Eye (tissue), 1 donor: ENCODE results near the gene CHMP4B.

Experiments
- DNase-seq: peaks from one replicate; pipeline ENCODE4 v3.0.0-alpha.2; 2015

The CHMP4B gene

DNA sequence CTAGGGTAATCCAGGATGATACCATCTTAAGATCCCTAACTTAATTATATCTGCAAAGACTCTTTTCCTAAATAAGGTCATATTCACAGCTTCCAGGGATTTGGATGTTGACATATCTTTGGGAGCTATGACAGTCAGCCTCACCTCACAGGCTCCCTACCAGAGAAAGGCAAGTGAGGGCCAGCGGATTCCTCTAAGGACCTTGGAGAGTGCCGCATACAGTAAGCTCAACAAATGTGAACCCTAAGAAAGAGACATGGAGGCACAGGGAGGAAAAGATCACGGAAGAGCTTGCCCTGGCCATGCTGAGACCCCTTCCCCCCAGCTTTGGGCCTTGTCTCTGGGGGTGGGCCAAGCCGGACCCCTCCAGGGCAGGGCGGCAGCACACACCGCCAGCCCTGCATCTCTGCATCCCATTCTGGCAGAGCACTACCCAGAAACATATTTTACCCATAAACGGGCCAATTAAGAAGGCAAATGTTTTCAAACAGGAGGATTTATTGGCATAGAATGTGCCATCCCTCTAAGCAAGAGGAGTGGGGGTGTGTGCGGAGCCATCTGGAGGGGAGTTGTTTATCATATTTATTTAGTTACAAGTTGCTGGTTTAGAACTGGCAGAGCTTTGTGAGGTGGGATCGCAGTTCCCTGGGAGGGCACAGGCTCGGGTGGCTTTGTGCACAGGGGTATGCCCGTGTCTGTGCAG is 55.4 kb downstream of the CHMP4B start:
- no peak for DNase-seq

DNA sequence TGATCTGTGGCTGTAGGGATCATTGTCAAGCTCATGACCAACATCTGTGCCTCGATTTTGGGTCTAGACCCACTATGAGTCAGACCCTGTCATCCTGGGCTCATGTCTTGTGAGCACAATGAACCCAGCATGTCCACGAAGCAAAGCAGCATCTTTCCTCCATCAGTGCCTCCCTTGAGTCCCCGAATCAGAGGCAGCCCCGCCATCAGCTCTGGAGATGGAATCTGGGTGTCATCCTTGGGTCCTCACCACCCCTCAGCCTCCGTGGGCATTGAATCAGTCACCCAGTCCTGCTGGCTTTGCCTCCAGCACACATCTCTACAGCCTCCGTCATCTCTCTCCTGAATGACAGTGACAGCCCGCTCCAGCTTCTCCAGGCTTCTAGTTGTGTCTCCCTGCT is 56.9 kb downstream of the CHMP4B start:
- no peak for DNase-seq

DNA sequence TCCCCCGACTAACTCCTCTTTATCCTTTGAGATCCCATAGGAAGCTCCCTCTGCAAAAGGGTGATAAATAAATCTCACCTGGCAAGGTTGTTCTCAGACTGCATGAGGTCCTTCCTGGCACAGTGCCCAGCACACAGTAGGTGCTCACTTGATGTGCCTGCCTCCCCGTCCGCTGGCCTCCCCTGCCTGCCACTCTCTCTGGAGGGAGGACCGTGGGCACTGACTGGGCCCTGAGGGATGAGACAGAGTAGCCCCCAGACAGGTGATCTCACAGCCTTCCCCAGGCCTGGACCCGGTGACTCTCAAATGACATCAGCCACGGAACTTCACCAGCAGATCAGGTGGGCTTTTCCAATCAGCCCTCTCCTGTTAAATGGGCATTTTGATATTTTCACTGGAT is 57.4 kb downstream of the CHMP4B start:
- DNase-seq, result no peak

DNA sequence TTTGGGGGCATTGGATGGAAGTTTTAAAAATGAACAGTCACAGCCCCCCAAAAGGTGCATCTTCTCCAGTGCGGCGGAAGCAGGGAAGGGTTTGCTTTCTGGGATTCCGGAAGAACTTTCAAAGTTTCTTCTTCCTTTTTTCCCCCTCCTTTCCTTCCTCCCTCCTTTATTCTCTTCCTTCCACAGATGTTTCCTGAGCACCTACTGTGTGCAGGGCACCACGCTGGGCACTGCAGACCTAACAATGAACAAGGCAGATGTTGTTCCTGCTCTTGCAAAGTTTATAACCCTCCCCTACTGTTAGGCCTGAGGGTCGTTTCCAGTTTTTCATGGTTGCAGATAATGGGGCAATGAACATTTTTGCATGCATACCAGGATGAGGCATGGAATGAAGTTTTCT is 58.1 kb downstream of the CHMP4B start:
- no peak for DNase-seq

DNA sequence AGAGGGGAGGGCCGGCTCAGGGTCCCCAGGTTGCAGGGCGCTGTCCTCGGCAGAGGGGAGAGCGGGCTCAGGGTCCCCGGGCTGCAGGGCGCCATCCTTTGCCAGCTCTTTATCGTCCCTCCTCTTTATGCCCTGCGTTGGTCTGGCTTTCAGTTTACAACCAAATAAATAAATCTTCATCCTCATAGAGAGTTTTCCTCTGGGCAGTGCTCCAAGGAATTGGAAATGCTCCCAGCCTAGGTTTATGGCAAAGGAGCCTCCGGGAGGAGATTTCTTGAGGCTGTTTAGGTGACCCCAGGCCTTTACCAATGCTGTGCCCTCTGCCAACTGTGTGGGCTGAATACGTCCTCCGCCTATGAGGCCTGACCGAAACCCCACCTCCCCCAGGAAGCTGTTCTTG is 60.2 kb downstream of the CHMP4B start:
- DNase-seq, result no peak

DNA sequence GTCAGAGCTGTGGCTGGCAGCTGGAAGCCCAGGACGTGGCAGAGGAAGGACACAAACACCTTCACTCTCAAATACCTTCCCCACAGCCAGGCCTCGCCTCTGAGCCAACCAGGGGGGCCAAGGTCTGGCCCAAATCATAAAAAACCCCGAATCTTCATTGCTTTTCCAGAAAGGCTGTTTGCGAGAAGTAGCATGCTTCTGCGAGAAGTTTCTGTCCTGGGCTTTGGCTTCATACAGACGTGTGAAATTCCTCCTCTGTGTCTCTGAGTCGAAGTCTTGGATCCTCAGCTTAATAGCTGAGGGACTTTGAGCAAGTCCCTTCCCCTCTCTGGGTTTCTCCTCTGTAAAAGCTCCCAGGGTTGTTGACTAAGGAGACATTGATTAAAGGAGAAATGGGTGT is 63.0 kb downstream of the CHMP4B start:
- DNase-seq, result no peak

DNA sequence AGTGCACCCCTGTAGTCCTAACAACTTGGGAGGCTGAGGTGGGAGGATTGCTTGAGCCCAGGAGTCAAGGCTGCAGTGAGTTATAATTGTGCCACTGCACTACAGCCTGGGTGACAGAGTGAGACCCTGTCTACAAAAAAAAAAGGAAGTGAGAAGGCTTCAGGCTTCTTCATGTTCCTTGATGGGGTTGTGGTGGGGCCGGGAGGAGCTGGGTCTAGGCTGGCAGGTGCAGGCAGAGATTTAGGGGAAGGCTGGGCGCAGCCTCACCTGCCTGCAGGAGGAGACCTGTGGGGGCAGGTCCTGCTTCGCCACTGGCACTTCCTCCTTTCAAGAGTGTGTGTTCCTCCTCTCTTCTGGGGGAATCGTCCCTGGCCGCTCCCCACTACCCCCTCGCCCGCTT is 63.9 kb downstream of the CHMP4B start:
- no peak for DNase-seq

DNA sequence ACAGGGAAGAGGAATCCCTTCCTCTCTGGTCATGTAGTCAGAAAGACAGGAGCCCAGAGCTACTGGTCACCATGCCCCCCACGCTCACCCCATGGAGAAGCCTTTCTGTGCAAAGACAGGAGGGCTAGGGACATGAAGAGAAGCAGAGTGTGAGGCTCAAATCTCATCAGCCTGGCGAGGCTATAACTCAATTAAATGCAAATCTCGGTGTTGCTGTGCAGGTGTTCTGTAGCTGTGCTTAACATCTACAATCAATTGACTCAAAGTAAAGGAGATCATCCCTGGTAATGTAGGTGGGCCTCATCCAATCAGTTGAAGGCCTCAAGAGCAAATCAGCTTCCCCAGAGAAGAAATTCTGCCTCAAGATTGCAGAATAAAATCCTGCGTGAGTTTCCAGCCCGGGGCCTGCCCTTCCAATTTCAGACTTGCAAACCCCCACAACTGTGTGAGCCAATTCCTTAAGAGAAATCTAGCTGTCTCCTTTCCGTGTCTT is 64.4 kb downstream of the CHMP4B start:
- no peak for DNase-seq

DNA sequence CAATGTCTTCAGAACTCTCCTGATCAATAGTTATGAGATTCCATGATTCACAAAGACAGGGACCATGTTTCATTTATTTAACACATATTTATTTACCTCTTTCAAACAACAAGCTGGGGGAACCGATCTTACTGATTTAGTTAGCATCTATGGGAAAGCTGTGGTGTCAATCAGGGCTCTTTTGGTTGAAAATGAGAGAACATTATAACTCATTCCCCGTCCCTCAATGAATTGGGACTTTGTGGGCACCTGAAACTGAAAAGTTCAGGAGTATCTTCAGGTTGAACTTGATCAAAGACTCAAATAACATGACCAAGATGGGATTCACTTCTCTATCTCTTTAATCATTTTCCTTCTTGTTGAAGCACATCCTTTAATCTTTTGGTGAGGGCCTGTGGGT is 67.4 kb downstream of the CHMP4B start:
- no peak for DNase-seq

DNA sequence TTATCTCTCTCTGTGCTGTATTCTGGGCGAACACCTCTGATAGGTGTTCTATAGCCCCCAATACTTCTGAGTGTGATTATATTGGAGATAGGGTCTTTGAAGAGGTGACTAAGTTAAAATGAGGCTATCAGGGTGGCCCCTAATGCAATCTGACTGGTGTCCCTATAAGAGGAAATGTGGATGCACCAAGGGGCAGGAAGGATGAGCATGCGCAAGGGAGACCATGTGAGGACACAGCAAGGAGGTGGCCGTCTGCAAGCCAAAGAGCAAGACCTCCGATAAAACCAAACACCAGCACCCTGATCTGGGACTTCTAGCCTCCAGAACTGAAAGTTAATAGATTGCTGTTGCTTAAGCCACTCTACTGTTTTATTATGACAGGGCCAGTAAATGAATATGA is 69.2 kb downstream of the CHMP4B start:
- no peak for DNase-seq

DNA sequence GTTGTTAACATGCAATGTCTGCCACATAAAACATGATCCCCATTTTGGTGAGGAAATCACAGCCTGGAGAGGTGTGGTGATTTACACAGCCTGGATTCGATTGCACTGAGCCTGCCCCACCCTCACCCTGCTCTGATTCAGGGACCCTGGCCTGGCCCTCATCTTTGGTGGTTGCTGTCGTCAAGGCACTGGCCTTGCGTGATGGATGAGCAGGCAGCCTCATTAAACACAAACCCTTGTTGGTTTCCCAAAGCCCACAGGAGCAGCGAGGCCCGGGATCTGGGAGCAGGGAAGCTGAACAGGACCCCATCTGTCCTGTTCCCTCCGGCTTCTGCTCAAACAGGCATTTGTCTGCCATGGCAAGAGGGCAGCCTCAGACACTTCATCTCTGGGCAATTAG is 70.8 kb downstream of the CHMP4B start:
- peak; percentile 25 for DNase-seq

DNA sequence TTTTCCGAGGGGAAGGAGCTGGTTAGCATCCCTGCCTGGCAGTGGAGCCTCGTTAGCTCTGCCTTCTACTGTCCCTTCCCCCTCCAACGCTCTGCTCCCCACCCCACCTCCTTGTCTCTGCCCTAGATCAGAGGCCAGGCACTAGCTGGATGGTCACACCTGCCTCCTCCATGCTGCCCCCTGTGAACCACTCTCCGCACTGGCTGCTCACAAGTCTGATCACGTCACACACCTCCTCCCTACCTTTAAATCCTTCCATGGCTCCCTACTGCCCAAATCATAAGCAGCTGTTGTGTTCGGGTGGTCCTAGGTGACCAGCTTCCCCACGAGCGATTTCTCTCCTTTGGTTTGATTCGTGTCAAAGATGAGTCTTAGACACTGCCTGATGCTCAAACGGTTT is 71.3 kb downstream of the CHMP4B start:
- no peak for DNase-seq

DNA sequence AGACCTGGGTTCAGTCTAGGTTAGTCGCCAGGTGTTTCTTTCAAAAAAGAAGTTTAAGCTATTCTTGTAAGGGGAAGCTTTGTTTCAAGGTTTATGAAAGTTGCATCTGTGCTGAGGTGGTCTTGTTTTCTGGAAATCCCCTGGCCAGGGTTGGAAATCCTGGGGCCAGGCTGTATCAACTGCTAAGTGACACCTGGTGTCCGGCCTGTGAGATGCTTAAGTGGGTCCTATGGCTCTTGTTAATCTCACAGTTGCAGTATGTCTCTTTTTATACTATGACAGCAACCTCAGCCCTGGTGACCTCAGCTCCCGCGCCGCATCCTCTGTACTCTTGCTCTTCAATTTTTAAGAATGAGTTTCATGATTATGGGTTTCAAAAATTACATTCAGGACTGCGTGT is 72.0 kb downstream of the CHMP4B start:
- no peak for DNase-seq

DNA sequence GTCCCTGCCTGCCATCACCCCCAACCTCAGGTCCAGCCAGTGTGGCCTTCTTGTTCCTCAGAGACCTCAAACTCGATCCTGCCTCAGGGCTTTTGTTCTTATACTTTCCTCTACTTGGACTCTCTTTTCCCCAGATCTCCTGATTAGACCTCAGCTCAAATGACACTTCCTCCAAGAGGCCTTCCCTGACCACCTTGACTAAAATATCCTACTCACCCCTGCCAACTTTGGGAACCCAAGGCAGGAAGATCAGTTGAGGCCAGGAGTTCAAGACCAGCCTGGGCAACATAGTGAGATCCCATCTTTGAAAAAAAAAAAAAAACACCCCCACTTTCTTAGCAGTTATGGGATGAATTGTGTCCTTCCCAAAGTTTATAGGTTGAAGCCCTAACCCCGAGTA is 73.5 kb downstream of the CHMP4B start:
- DNase-seq, result no peak

DNA sequence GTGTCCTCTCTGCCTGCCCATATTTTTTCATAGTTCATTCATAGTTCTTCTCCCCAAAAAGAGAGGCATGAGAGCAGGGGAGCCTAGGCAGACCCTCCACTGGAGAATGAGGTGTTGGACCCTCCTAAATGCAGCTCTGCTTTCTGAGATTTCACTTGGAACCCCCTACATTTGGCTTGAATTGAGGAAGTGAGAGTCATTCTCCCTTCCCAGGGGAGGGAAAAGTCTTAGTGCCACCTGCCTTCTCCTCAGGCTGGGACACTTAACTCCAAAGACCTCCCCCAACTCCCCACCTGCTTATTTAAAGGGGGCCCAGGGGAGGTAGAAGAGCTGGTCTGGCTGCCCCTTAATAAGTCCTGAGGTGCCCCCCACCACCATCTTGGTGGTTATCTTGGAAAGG is 78.2 kb downstream of the CHMP4B start:
- DNase-seq, result no peak

DNA sequence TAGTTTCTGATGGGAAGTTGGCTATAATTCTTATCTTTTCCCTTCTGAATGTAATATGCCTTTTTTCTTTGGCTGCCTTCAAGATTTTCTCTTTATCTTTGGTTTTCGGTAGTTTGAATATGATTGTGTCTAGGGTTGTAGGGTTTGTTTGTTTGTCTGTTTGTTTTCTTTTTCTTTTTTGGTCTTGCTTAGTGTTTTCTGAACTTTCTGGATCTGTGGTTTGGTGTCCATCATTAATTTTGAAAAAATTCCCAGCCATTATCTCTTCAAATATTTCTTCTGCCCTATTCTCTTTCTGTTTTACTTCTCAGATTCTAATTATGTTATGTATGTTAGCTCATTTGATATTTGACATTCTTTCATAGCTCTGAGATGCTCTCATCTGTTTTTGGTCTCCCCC is 79.4 kb downstream of the CHMP4B start:
- DNase-seq, result no peak

DNA sequence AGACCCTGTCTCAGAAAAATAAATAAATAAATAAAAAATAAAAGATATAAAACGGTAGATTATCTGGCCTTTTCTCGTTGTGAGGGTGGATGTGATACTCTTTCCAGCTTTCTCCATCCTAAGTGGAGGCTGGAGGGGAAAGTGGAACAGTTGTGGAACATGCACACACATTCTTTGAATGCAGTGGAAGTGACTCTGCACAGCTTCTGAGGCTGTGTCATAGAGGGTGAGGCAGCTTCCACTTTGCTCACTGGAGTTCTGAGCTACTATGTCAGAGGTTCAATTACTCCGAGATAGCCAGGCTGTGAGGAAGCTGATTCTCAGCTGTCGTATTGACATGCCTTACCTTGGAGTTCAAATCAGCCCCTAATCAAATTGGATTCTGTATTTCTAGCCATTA is 82.2 kb downstream of the CHMP4B start:
- DNase-seq, result no peak

DNA sequence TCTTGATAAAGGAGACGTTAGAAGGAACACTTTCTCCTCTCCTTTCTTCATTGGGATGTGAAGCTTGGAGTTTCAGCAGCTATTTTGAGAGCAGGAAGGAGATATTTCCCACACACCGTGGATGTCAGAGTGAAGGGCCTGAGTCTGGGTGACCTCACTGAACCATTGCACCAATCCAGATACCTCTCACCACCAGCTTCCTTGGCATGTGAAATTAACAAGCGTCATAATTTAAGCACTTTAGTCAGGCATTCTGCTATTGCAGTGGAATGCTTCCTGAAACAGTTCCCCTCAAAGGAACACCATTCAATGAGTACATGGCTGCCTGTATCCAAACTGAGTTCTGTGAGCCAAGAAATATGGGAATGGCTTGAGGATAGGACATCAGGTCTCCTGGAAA is 83.7 kb downstream of the CHMP4B start:
- no peak for DNase-seq

DNA sequence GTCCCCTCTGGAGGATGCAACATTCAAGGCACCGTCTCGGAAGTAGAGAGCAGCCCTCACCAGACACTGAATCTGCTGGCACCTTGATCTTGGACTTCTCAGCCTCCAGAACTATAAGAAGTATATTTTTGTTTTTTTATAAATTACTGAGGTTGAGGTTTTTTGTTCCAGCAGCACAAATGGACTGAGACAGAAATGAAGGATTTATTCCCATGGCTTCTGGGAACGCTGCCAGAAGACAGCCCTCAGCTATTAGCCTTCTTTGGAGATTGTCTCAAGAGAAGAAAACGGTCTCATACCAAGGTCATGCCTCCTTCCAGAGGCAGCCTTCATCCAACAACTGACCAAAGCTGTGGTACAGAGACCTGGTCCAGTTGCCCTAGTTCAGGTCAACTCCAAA is 85.4 kb downstream of the CHMP4B start:
- DNase-seq, result peak; percentile 17

DNA sequence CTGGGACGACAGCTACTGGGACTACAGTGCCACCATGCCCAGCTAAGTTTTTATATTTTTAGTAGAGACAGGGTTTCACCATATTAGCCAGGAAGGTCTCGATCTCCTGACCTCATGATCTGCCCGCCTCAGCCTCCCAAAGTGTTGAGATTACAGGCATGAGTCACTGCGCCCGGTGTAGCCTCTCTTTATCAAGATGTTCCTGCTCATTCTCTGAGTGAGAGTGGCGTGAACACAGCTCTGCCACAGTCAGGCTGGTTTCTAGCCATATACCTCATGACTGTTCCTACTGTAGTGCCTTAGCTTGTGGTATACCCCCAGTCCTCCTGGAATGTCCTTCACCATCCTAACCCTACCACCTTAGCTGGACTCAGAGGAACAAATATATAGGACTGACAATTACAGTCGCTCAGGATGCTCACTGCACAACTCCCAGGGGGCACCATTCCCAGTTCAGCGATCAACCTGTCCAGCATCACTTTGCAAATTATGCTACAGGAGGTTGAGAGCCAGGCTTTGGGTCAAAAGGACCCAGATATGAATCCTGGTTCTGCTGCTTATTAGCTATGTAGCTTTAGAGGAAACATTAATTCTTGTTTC is 86.3 kb downstream of the CHMP4B start:
- no peak for DNase-seq

DNA sequence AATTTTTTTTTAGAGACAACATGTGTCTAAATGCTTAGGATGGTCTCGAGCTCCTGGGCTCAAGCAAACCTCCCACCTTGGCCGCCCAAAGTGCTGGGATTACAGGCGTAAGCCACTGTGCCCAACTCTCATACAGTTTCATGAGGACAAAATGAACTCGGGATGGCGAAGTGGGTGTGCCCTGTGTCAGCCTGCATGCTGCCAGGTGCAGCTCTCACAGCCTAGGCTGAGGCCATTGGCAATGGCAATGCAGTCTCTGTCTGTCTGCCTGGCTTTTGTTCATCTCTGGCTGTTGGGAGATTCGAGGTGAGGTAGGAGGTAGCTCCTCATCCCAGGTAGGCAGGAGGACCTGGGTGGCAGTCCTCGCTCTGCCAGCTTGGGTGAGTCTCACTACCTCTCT is 88.0 kb downstream of the CHMP4B start:
- no peak for DNase-seq

DNA sequence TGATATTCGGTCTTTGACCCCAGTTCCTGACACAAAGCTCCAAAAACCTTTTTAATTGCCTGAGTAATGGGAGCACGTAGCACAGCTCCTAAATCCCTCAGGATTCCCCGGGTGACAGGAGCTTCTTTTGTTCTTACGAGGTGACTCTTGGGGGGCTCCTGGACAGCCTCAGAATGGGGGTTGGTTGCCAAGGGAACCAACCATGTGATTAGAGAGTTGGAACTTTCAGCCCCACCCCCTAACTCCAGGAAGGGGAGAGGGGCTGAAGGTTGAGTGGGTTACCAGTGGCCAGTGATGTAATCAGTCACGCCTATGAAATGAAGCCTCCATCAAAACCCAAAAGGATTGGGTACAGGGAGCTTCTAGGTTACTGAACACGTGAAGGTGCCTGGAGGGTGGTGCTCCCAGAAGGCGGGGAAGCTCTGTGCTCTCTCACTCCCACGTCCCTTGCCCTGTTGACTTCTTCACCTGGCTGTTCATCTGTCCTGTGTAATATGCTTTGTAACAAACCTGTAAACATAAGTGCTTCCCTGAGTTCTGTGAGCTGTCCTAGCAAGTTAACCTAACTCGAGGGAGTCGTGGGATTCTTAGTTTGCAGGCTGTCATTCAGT is 89.5 kb downstream of the CHMP4B start:
- DNase-seq, result peak; percentile 45

DNA sequence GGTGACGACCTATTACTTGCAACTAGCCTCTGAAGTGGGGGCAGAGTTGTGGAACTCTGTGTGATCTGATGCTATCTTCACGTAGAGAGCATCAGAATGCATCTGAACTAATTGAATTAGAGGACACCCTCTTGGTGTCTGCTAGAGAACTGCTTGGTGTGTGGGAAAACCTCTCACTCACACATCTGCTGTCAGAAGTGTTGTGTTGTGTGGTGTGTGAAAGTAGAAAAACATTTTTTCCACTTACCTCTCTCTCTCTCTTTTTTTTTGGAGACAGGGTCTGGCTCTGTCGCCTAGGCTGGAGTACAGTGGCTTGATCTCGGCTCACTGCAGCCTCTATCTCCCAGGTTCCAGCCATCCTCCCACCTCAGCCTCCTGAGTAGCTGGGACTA is 90.0 kb downstream of the CHMP4B start:
- peak; percentile 24 for DNase-seq

DNA sequence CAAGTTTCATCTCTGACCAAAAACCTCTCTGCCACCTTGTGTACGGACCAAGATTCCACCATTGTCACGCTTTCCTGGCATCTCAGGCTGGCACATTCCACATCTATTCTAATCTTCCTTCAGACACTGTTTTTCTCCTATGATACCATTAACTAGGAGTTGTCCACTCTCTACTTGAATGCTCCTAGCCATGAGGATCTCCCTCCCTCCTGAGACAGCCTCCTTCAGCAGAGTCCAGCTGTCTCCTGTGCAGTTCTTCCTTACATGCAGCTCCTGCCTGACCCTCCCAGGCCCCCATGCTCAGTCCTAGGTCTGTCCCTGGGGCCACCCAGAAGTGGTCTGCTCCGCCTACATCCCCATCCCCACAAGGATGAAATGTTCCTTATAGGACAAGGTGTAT is 90.9 kb downstream of the CHMP4B start:
- DNase-seq, result no peak
